ENCODE results near the gene RSPO4. TPM values are rescaled to one million over a fixed set of nuclear protein-coding genes. Genes with fewer than 3 reads are reported as not detected.
A peak's percentile ranks its signal among the peaks of the same experiment; 100 is the strongest.

The RSPO4 gene
- total and polyA plus RNA-seq, 2 experiments from 2014 or later, result 2.8 to 4.5 TPM

- H3K9me2 ChIP-seq (ENCODE audit: insufficient read depth), result no peaks in the 10 kb centered on the region
- peak; percentile 59 for ATAC-seq
- peaks cover 10% of the 10 kb centered on the region for H3K27me3 Mint-ChIP-seq (ENCODE audit: insufficient read depth, low read depth, poor library complexity)
- H3K36me3 ChIP-seq (ENCODE audit: insufficient read depth), result no peaks in the 10 kb centered on the region
- H3K27ac ChIP-seq (ENCODE audit: low read depth), result no peak overlapping the region
- H3K4me2 ChIP-seq, result no peak overlapping the region
- H3K27ac Mint-ChIP-seq, result no peak overlapping the region
- H3K9me3 Mint-ChIP-seq, result peaks cover 9% of the 10 kb centered on the region
- no peaks in the 10 kb centered on the region for H3K4me1 ChIP-seq (ENCODE audit: insufficient read depth)
- peaks cover 3% of the 10 kb centered on the region for H3K4me1 Mint-ChIP-seq
- no peaks in the 10 kb centered on the region for H3K27me3 ChIP-seq (ENCODE audit: insufficient read depth)
- H3K36me3 Mint-ChIP-seq (ENCODE audit: low read depth), result no peaks in the 10 kb centered on the region; the same call in 2 of the 3 replicates
- no peak overlapping the region for H3K4me3 Mint-ChIP-seq
- peak; percentile 71 for DNase-seq (ENCODE audit: low spot score)
- no peak overlapping the region for H2AFZ ChIP-seq
- no peak for TF ChIP-seq REST (IDR thresholded peaks at IDR 0.05; ENCODE audit: unreplicated experiment)
- no peak for TF ChIP-seq EZH2phosphoT487 (IDR thresholded peaks at IDR 0.05; ENCODE audit: unreplicated experiment)
- no peak for TF ChIP-seq JUNB (IDR thresholded peaks at IDR 0.05; ENCODE audit: unreplicated experiment)
- no peak for TF ChIP-seq ZNF462 (CRISPR knock-in tag; IDR thresholded peaks at IDR 0.05)
- TF ChIP-seq ZNF331 (CRISPR knock-in tag; IDR thresholded peaks at IDR 0.05; ENCODE audit: low read depth), result no peak
- no peak for TF ChIP-seq ZNF114 (CRISPR knock-in tag; IDR thresholded peaks at IDR 0.05)
- TF ChIP-seq ETS1 (IDR thresholded peaks at IDR 0.05), result no peak
- TF ChIP-seq CTCF (conservative IDR thresholded peaks at IDR 0.05; ENCODE audit: low read depth in 2 of 2), result no peak
- TF ChIP-seq CREB1 (CRISPR knock-in tag; IDR thresholded peaks at IDR 0.05; ENCODE audit: low read depth), result no peak
- TF ChIP-seq NANOG (IDR thresholded peaks at IDR 0.05; ENCODE audit: borderline replicate concordance), result no peak
- TF ChIP-seq POLR2AphosphoS5 (IDR thresholded peaks at IDR 0.05; ENCODE audit: low read depth), result no peak
- TF ChIP-seq STAT1 (IDR thresholded peaks at IDR 0.05; ENCODE audit: unreplicated experiment), result no peak
- TF ChIP-seq EZH2 (IDR thresholded peaks at IDR 0.05; ENCODE audit: low read depth, unreplicated experiment), result no peak
- no peak overlapping the region for H3K4me3 ChIP-seq
- no peaks in the 10 kb centered on the region for H3K79me2 ChIP-seq (replicated peaks; ENCODE audit: insufficient read depth)
- H3F3A ChIP-seq (replicated peaks; ENCODE audit: low read depth), result no peaks in the 10 kb centered on the region
- no peaks in the 10 kb centered on the region for H4K20me1 ChIP-seq (replicated peaks; ENCODE audit: insufficient read depth)
Measured at GRCh38 chr20:967796-968742, 34.0 kb downstream of the RSPO4 start.

Data from GM23338 (cell line).